Mesothelial cell of epicardium (in vitro differentiated cells): Measurements from ENCODE around the gene ARMH2. TPM values are rescaled to one million over a fixed set of nuclear protein-coding genes. Genes with fewer than 3 reads are reported as not detected.

Experiments used
- DNase-seq, 2 experiments: peaks; one replicate each; pipeline ENCODE4 v3.0.0; 2021; ENCODE audit warnings: low spot score in 2 of 2; ENCODE audit not compliant: unreplicated experiment in 2 of 2
- H3K27ac Mint-ChIP-seq: 2 replicates; pipeline ENCODE4 v1.8.0; 2021; ENCODE audit warnings: mixed read lengths
- H3K27me3 Mint-ChIP-seq: 2 replicates; pipeline ENCODE4 v1.8.0; 2021; ENCODE audit warnings: low read depth, mixed read lengths
- H3K36me3 Mint-ChIP-seq: 2 replicates; pipeline ENCODE4 v1.8.0; 2021; ENCODE audit warnings: mixed read lengths
- H3K4me1 Mint-ChIP-seq: 2 replicates; pipeline ENCODE4 v1.8.0; 2021; ENCODE audit warnings: mixed read lengths
- H3K4me3 Mint-ChIP-seq: 2 replicates; pipeline ENCODE4 v1.8.0; 2021; ENCODE audit warnings: mild to moderate bottlenecking, moderate library complexity, mixed read lengths
- H3K9me3 Mint-ChIP-seq: 2 replicates; pipeline ENCODE4 v1.8.0; 2021; ENCODE audit warnings: mixed read lengths
- total RNA-seq: library from RNA; stranded (reverse); gene quantifications from 3 replicates; pipeline ENCODE4 v1.2.1, GENCODE V29; 2021
- TF ChIP-seq, protein P1 (sequence below): fragments of 200-600 bp; sonication (generic); IDR thresholded peaks from one replicate; pipeline ENCODE4 v1.5.0; 2021; ENCODE audit warnings: antibody characterized with exemption; ENCODE audit not compliant: unreplicated experiment

Gene ARMH2
- total RNA-seq, 1 donor from 2014 or later: not detected

DNA sequence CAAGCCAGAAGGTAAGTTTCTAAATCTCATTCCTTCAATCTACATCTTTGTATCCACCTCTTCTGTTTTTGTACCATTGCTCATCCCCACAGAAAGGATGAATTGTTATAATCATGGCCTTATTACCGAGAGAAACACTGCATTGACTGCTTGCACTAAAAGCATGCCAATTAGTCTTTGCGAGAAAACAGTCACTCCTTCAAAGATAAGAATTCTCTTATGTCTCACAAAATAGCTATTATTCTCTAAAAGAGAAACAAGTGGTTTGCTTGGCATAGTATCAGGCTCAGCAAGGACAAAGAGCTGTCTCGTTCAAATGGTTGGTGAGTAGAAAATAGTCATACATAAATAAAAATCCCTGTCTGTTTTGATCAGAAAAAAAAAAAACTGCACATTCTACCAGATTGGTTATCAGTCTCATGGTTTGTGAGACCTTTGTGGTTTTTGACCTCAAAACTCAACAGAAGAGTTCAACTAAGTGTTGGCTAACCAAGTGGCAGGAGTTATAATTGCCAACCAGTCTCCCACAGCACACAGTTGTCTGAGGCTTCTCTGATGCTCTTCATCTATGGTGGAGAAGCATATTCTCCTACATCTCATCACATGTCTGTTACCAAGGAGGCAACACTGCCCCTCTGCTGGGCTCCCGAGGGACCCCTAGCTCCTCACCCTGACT is 35.1 kb upstream of the ARMH2 start:
- TF ChIP-seq, protein P1, sequence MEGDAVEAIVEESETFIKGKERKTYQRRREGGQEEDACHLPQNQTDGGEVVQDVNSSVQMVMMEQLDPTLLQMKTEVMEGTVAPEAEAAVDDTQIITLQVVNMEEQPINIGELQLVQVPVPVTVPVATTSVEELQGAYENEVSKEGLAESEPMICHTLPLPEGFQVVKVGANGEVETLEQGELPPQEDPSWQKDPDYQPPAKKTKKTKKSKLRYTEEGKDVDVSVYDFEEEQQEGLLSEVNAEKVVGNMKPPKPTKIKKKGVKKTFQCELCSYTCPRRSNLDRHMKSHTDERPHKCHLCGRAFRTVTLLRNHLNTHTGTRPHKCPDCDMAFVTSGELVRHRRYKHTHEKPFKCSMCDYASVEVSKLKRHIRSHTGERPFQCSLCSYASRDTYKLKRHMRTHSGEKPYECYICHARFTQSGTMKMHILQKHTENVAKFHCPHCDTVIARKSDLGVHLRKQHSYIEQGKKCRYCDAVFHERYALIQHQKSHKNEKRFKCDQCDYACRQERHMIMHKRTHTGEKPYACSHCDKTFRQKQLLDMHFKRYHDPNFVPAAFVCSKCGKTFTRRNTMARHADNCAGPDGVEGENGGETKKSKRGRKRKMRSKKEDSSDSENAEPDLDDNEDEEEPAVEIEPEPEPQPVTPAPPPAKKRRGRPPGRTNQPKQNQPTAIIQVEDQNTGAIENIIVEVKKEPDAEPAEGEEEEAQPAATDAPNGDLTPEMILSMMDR: no peak

DNA sequence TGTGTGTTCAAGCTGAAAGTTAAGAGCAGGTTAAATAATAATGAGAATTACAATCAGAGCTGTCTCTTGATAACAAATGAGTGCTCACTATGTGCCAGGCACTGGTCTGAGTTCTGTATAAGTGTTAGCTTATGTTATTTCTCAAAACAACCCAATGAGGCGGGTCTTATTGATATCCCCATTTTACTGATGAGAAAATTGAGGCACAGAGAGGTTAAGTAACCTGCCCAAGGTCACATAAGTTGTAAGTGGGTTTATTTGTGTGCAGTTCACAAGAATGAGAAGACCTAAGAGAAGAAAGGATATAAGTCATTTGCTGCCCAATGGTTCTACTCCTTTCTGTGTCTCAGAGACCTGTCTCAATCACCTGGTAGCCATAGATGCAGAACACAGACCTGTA is 34.1 kb upstream of the ARMH2 start:
- TF ChIP-seq, protein P1: no peak
- Mint-ChIP-seq H3K36me3 (no peaks in the 10 kb centered on the region), H3K27ac (no peak overlapping the region), H3K4me3 (no peak overlapping the region), H3K27me3 (no peaks in the 10 kb centered on the region), H3K4me1 (peaks cover 13% of the 10 kb centered on the region), H3K9me3 (peaks cover 7% of the 10 kb centered on the region)
- no peak for DNase-seq

More for the DNA sequence above, 35.1 kb upstream of the ARMH2 start:
- no peaks in the 10 kb centered on the region for H3K36me3 Mint-ChIP-seq
- DNase-seq: no peak
- H3K4me1 Mint-ChIP-seq: peaks cover 13% of the 10 kb centered on the region
- H3K27ac Mint-ChIP-seq: no peak overlapping the region
- H3K4me3 Mint-ChIP-seq: no peak overlapping the region
- no peaks in the 10 kb centered on the region for H3K27me3 Mint-ChIP-seq
- H3K9me3 Mint-ChIP-seq: peaks cover 7% of the 10 kb centered on the region

DNA sequence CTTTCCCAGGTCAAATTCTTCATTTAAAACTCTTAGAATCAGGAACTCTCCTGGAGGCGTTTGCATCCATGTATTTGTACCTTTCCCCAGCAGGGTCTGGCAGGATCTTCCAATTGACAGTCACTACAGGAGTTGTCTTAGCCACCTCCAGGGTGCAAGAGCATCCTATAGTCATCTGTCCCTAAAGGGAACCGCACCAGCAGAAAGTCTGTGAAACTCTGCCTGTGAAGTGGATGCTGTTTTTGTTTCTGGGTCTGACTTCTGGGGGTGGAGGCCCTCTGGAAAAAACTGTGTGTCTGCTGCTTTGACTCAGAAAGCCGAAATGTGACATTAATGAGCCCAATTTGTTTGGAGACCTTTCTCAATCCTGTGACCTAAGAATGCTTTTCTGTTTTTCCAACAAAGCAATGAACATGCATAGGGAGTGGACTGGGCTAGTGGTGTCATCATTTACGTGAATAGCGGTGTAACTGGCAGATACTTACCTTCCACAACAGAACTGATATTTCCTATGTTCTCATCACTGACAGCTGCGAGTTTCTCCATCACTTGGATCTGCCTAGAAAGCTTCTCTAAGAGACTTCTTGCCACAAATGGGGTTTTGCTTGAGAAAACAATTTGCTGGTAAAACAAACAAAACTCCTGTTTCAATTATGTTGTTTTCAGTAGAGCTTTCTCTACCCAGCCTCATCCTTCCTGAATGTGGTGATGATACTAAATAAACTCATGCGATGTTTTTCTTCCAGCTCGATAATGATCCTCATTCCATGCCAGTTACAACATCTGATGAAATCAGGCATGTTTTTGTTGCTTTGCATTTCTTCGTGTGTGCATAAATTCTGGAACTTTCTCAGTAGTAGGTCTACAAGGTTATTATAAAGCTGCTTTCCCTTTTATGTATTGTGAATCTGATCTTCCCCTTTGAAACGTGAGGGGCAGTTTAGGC is 33.3 kb upstream of the ARMH2 start:
- Mint-ChIP-seq H3K4me3 (no peak overlapping the region), H3K27ac (no peak overlapping the region), H3K36me3 (no peaks in the 10 kb centered on the region), H3K9me3 (peaks cover 7% of the 10 kb centered on the region), H3K4me1 (peaks cover 13% of the 10 kb centered on the region), H3K27me3 (no peaks in the 10 kb centered on the region)
- no peak for DNase-seq
- TF ChIP-seq, protein P1: no peak

DNA sequence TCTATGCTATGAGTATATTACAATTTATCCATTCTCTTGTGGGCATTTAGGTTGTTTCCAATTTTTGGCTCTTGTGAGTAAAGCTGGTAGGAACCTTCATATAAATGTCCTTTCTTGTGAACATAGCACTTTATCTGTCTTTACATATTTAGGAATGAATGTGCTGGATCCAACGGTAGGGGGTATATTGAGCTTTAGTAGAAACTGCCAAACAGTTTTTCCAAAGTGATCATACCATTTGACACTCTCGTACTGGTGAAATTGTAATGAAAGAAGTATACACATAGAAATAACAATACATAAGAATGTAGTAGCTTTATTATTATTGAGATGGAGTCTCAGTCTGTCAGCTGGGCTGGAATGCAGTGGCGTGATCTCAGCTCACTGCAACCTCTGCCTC is 30.9 kb upstream of the ARMH2 start:
- Mint-ChIP-seq H3K36me3 (no peaks in the 10 kb centered on the region), H3K4me3 (no peak overlapping the region), H3K9me3 (peaks cover 7% of the 10 kb centered on the region), H3K27ac (no peak overlapping the region), H3K27me3 (no peaks in the 10 kb centered on the region), H3K4me1 (peaks cover 17% of the 10 kb centered on the region)
- DNase-seq: no peak
- TF ChIP-seq, protein P1: no peak

DNA sequence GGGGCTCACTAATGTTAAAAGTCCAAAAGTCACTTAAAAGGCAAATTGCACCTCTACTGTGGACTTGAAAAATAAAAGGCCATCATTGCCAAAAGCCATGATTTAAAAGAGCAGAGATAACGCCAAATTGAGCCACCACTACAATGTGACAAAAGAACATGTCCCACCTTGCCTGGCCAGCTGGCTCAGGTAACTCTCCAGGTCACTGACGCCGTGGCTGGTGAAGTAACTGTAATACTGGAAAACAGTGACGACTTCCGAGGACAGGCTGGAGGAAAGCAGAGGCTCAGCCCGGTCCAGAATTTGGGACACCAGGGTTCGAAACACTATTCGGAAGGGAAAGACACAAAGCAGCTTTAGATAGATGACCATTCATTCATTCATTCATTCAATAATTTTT is 29.3 kb upstream of the ARMH2 start:
- DNase-seq: no peak
- no peak overlapping the region for H3K27ac Mint-ChIP-seq
- H3K36me3 Mint-ChIP-seq: no peaks in the 10 kb centered on the region
- no peaks in the 10 kb centered on the region for H3K9me3 Mint-ChIP-seq
- peaks cover 17% of the 10 kb centered on the region for H3K4me1 Mint-ChIP-seq
- H3K4me3 Mint-ChIP-seq: no peak overlapping the region
- TF ChIP-seq, protein P1: no peak
- H3K27me3 Mint-ChIP-seq: no peaks in the 10 kb centered on the region
